Middle frontal gyrus (tissue), 1 donor: ENCODE results near the gene FRS2.

Source experiments
- DNase-seq: peaks from one replicate; pipeline ENCODE4 v3.0.0-alpha.2; 2015; ENCODE audit warnings: low spot score; ENCODE audit errors: extremely low spot score

Gene FRS2

DNA sequence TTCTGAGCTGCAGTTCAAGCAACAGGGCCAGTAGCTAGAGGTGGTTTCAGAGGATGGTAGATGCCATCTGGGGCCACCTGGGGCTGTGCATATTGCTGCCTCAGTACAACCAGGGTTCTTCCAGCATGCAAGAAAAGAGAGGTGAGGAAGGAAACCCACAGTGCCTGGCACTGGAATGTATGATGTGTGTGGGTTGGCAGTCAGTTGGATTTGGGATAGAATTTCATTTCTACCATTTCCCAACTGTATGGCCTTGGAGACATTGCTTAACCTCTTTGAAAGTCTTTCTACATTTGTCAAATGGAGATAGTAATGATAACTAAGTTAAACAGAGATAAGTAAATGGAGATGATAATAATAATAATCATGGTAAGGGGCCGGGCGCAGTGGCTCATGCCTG lies 150.7 kb downstream of the FRS2 start:
- DNase-seq: no peak

DNA sequence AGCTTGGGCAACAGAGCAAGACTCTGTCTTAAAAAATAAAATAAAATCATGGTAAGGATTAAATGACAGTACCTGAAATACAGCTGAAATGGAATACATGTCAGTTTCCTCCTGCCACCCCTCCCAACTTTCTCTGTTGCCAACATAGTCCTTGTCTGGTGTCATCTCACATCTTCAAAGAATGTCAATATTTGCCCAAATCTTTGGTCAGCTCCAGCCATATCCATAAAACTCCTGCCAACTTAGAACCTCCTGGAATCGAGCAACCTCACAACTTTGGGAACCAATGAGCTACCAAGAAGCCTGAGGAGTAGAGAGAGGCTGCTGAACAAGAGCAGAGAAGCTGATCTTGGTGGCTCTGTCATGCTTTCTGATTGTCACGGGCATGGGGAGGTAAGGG lies 151.4 kb downstream of the FRS2 start:
- DNase-seq: no peak

DNA sequence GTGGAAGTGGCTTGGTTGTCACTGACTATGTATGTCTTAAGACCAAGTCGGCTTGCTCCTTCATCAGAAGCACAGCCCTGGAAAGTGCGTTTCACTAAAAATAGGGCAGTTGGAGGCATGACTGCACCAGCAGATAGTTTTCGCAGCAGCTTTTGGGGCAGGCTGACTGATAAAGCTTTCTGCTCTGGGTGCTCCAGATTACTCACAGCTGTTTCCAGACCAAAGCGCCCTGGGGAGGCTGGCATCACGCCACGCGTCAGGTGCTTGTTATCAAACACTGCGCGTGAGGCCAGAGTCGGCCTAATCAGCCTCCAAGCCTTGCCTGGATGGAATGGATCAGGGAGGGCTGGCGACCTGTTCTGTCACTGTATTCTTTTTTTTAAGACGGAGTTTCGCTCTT lies 153.8 kb downstream of the FRS2 start:
- DNase-seq: no peak

GRCh38 chr12:69627501-69627900 lies 157.3 kb downstream of the FRS2 start:
- no peak for DNase-seq
